NCI-H69 (cell line): ENCODE measurements around the gene MPPED2.

Experiments used
- DNase-seq: peaks from one replicate; lab custom pipeline; 2025; lab: John Stamatoyannopoulos, UW

MPPED2 gene

DNA sequence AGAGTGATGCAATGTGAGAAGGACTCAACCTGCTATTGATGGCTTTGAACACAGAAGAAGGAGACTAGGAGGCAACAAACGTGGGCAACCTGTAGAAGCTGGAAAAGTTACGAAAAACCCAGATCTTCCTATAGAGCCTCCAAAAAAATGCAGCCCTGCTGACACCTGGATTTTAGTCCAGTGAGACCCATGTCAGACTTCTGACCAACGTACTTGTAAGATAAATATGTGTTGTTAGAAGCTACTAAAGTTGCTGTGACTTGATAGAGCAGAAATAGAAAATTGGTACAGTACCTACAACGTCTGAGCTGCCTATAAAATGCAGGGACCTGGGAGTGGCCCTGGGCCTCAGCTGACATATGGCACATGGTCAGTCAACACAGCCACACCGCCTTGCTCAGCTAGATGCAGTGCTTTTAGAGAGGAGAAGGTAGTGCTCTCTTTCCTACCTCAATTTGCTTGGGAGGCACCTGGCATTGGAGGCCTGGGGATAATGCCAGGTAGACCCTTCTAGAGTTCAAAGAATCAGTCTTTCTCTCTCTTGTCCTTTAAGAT lies 165.8 kb downstream of the MPPED2 start:
- no peak for DNase-seq

DNA sequence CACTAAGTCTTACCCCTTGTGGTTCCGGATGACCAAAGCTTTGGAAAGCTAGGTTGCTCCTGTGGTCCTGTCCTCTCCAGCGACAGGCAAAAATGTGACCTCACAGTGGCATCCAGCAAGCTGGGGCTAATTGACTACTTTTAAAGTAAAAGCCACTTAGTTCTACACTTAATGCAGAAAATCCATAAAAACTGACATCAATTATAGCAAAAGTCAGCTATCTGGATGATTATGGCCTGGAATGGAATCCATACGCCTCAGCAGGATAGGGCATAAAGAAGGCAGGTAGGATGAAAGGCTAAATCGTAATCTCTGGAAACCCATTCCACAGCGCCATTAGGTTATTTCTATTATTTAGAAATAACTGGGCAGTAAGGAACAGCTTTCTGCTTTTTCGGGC lies 171.3 kb downstream of the MPPED2 start:
- DNase-seq = no peak

DNA sequence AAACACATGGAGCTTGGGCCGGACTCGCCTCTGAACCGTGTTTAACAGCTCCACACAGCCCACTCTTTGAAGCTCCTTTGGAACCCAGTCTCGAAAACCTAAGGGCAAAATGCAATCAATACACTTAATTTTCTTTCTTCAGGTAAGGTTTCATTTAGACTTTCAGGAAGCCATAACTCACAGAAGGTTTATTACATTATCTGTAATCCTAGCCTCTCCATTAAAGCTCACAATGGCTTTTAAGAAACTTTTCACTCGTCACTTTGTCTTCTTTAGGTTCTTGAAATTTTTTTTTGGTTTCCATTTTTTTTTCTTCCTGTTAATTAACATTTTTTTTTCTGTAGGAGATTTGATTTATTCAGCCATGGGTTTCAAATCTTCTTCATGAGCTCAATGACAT lies 171.9 kb downstream of the MPPED2 start:
- no peak for DNase-seq

DNA sequence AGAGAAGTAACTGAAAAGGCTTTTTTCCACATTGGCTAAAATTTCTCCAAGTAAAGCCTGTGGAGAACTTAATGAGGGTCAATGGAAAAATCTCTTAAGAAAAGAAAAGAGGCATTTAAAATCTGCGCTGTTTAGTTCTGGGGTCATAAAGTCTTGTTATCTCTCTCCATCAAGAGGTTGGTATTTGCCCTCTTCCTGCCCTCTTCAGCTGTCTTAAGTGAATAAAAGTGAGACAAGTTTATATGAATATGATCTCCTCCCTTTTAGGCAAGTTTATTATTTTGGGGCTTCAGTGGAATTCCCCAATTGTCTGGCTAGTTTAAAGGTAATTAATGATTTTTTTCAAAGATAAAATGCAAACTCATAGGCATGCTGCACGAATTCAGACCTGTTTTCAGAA lies 173.6 kb downstream of the MPPED2 start:
- no peak for DNase-seq

DNA sequence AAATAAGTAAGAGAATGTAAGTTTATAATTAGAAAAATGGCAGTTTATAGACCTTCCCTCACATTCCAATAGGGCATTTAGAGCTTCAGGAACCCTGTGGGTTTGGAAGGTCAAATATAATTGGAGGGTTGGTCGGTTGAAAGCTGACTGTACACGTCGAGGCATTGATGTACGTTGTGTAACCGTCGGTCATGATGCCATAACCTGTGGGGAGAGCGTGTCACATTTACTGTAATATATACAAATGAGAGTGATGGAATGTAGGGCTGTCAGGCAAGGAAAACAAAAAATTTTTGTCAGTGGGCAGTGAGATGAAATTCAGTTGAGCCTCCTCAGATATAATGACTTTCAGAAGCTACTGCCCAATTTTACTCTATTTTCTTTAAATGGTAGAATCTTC lies 174.8 kb downstream of the MPPED2 start:
- DNase-seq = no peak

DNA sequence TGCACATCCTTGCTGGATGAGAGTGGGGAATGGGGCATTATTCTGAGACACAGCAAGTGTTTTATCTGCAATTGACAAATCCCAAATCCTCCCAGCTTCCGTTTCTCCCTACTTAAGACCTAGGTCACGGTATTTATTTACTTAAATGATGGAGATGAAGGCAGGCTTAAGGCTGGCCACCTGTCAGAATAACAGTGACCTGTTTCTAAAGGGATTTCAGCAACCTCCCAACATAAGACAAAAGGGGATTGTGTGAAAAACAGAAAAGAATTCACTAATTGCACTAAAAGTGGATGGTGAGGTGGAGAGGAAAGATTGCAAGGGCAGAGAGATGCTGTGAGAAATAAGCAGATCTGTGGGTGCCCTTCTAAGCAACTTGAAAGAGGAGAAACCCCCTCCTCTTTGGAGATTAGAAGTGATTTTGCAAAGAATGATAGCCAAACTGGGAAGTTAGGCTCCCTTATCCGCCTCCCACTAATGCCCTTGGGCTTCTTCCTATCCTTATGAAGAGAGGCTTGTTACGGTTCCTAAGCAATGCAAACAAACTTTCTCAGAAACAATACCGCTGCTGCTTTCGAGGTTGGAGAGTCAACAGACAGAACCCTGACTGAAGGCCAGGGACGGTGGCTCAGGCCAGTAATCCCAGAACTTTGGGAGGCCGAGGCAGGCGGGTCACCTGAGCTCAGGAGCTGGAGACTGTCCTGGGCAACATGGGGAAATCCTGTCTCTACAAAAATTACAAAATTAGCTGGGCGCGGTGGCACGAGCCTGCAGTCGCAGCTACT lies 179.0 kb downstream of the MPPED2 start:
- peak; percentile 81 for DNase-seq

DNA sequence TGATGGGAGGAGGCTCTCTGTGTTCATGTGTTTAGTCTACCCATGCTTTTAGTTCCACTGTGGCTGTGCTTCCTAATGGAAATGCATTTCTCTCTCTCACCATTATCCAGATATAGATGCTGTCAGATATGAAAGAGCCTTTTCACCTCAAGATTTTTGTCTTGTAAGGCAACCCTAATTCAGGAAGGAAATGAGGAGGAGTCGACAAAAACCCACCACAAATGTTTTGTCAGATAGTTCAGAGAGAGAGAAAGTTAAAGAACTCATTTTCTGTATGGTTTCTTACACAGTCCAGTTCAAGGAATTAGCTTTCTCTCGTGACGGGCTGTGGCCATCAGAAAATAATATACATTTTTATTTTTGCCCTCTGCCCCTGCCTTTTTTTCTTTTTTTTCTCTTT lies 180.8 kb downstream of the MPPED2 start:
- DNase-seq = no peak

DNA sequence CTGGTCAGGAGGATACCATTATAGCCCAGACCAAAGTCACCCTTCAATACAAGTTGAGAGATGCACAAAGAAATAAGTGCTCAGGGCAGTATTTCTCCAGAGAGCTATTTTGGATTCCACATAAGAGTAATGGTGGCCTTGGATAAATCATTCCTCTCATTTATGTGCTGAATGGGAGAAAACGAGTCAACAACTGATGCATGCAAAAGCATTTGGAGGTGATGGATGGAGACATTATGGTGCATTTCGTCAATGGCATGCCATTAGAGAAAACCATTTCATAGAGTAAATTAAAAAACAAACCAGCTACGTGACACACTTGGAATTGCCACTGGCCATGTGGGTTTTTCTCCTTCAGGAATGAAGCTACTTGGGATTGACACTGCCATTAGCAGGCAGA lies 182.0 kb downstream of the MPPED2 start:
- DNase-seq = no peak

DNA sequence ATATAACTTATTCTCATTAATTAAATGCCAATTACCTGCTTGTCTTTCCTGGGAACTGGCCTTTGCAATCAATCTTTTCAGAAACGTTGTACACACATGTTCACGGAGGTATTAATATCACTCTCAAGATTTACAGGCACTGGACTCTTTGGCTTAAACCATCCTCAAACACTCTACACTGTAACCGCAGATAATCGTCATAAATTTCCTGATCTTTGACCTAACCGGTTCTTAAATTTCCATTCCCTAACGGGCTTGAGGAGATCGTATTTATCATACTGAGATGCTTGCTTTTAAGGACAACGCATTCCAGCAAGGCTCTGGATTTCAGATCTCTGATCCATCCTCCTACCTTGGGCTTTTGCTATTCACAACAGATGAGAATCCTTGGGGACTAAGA lies 190.4 kb downstream of the MPPED2 start:
- peak; percentile 24 for DNase-seq

DNA sequence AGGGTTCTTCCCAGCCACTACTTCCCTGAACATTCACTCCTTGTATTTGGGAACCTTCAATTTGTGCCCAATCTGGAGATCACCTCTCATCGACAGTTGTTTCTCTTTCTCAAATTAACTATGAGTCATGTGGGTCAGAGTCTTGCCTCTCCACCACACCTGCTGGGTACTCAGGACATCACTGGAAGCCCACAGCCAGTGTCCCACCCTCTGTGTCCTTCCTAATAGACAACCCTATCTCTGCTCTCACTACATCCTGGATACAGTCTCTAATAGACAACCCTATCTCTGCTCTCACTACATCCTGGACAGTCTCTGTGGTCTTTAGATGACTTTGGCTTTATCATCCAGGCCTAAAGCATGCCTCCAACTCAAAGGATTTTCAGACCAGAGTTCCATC lies 193.1 kb downstream of the MPPED2 start:
- DNase-seq = peak; percentile 54

DNA sequence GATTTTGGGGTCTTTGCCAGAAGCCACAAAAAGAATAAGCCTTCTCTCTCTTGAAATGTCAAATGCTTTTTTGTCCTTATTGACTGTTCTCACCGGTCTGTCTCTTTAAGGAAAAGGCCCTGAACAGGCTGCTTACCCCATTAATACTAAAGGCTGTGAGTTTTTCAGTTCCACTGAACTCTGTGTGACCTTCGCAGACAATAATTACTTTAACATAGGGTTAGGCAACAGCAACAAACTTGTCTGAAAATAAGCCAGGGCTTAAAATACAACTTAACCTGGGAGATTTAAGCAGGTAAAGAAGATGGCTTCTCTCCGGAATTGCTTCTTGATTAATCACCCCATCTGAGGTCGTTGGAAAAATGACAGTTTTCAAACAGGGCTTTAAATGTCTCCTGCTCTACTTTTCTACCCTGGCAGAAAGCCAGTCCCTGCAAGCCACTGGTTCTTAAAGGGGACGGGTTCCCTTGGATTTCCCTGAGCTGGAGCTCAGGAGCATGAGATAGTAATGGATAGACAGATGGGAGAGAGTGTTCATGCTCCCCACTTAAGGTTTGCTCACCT lies 193.8 kb downstream of the MPPED2 start:
- DNase-seq = peak; percentile 89

DNA sequence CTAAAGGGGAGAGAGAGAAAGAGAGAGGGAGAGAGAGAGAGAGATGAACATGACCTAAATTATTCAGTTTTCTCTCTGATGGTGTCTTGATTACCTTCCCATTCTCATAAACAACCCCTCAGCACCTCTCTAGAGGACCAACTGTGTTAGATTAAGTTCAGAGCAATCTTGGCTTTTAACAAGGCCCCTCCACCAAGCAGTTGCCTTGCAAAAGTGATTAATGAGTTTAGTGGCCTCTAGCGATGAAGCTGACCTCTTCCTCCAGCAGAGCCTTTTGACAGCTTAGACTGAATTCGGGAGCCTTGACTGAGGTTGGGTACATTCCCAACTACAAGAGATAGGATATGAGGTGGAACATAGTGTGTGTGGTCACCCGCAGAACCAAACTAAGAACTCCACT lies 197.2 kb downstream of the MPPED2 start:
- no peak for DNase-seq

DNA sequence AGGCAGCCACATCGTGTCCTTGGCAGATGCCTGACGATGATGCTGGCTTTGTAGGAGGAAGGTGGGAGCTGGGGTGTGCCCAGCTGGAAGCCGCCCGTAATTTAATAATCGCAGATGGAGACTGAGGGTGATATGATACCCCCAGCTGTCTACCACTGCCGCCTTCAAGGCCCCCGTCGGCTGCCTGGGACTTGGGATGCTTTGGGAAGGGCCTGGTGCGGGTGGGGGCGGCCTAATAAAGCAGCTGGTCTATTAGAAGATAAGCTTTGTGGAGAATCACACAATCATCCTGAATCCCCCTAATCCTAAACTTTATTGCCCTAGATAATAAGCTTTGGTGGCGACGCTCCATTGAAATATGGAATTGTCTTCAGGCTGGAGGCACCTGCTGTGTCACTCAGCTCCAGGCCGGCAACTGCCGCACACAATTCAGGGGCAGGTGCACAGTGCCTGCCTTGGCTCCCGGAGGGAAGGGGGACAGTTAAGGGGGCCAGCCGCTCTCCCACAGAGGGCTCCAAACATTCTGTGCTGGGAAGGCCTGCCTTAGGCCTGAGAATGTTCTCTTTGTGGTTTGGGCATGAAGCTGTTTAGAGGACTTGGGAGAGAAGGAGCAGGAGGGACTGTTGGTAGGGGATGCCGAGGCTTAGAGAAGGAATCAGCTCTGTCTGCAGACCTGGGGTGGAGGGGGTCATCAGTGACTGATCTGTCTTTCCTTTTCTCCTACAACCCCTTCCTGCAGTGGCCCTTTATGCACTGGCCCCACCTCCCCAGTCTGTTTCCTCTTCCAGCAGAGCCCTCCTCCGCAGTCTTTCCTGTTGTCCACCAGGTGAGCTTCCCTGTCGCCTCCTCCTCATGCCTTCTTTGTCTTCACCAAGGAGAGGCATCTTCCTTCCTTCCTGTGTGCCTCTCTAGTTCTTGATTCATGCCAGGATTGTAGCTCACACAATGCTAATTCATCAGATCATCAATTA lies 198.0 kb downstream of the MPPED2 start:
- peak; percentile 75 for DNase-seq

DNA sequence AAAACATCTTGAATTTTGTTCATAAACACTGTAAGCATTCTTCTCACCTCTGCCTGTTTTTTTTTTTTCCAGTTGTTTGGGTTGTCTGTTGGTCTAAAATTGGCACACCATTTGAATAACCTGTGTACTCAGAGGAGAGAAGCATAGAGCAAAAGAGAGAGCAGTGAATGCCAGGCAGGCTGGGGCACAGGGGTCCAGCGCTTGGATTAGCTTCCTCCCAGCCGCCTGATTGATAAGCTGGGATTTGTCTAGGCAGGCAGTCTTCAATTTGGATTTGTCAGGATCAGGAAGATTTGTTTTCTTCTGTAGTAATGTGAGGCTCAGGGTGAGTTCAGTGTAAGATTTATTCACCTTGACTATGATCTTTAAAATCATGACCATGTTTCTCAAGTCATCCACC lies 204.3 kb downstream of the MPPED2 start:
- DNase-seq = no peak

DNA sequence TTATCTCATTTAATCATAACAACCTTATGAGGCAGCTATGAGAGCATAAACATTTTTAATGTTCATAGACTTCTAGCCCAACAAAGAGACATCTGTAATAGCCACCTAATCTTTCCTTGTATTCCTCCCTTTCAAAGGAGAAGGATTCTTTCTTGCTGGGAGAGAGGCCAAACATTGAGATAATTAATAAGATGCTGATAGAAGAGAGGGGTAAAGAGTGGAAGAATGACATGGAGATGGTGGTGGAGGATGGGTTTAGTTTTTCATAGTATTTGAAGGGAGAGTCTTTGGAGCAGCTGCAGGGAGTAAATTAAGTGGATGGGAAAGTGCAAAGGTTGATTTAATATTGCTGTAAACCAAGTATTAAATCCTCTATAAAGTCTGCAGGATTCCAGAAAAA lies 205.3 kb downstream of the MPPED2 start:
- no peak for DNase-seq

DNA sequence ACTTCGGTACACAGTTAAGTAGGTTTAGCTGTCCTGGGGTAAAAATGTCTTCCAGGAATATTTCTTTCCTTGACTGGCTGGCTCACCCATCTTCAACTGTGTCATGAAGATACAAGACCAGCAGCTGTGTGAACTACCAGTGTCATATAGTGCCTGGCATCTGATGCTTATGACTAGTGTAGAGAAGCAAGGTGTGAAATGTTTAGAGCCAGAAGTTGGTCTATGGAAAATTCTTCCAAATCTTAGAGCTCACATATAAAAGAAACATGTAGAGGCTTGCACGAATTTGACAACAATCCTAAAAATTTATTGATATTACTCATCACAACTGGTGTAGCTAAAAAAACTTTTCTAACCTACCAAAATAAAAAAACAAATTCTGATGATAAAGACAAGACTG lies 208.8 kb downstream of the MPPED2 start:
- no peak for DNase-seq

DNA sequence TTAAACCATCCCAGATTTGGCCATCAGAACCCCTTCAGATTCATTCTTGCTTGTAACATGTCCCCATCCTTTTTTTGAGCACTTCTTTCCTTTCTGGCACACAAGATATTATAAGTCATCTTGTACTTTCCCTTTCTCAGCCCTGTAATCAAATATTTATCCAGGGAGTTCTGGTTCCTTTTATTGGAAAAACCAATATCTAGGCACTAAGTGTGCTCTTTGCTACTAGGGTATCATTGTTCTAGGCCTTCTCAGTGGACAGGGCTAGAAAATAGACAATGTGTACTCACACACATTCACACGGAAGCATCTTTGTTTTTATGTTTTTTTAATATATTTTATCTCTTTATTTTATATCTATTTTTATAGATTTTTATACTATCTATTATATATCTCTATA lies 216.0 kb downstream of the MPPED2 start:
- no peak for DNase-seq

DNA sequence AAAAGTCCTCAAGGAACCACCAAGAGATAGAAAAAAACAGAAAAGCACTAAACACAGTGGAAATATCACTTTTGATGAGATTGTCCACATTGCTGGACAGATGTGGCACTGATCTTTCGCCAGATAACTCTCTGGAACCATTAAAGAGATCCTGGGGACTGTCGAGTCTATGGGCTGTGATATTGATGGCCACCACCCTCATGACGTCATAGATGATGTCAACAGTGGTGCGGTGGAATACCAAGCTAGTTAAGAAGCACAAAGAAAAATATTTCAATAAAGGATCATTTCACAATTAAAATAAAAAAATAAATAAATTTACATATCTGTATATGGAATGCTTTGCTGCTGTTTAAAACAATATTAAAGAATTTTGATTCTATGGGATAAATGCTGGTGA lies 217.8 kb downstream of the MPPED2 start:
- no peak for DNase-seq

DNA sequence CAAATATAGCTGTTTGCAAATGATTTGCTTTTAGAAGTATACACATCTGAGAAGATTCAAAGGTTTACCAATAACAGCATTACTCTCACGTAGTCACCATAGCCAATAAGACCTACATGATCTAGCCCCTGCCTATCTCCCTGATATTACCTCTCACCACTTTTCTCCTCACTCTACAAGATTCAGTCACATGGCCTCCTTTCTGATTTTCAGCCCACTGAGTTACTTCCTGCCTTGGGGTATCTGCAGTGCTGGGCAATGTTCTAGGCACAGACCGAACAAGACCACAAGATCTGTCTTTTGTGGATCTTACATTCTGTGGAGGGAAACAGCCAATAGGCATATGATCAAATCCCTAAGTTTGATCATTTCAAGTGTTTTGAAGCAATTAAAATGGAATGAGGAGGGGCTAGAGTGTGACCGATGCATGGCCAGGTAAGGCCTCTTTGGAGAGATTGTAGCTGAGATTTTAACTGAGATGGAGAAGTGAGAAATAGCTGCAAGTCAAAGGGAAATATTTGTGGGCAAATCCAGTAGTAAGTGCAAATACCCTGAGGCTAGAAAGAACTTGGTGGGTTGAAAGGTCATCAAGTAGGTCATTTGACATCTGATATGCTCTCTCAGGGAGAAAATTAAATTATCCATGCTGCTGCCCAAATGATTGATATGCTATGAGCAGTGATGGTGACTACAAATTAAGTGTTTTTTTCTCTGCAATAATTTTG lies 220.2 kb downstream of the MPPED2 start:
- DNase-seq = peak; percentile 36

DNA sequence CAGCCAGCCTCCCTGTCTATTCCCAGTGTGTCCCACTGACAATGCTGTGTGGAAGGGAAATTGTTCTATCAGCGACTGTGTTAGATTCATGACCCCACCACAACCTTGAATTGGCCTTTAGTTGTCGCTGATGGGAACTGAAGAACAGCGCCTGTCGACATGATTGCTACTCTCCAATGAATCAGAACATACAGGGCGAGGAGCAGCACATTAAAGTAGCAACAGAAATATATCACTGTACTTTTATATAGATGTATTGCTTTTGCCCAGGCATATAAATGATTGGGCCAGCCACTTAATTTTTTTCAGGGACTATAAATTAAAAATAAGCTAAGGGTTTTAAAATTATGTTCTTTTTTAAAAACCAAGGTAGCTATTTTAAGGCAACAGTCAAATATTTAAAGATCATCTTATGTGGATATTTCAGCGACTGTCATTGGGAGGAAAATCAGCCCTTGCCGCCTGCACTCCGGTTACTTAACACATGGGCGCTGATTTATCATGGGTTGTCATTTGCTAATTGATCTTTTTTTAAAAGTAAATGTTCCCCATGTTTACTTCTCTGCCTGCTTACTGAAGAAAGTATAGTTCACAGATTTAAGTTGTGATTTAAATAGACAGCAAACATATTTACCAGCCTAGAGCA lies 221.2 kb downstream of the MPPED2 start:
- peak; percentile 74 for DNase-seq

DNA sequence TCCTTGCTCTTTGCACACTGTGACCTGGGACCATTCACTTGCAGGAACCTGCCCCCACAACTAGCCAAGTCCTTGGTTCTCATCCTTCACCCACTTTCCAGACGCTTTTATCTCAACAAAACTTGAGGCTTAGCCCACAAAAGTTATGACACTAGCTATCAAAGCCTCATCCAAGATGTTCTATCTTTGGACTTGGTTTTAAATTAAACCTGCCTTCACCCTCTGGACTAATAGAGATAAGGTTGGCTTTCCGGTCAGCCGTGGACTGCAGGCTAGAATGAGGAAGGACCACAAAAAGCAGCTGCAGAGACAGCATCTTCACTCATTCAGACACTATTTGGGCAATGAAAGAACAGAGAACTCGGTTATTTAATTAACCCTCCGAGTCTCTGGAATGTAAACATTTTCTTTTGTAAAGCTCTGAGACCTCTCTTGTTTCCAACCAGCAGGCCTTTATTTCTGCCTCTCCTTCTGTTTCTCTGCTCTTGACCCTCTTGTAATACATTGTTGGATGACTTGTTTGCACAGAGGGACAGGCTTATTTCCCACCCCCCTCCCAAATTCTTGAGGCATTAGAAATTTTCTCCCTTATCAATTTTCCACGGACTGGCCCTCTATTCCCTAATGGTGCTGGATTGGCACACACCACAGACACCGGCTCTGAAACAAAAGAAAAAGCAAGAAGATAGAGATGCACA lies 221.9 kb downstream of the MPPED2 start:
- DNase-seq = peak; percentile 88
